GM23338 (cell line): ENCODE data around the gene PTPRE. TPM values are rescaled to one million over a fixed set of nuclear protein-coding genes. Genes with fewer than 3 reads are reported as not detected.

Experiments
- ATAC-seq: fragments of 200-7000 bp; cut with Tn5 transposase; 3 replicates; pipeline ENCODE4 v1.9.1; 2020
- DNase-seq: peaks from one replicate; pipeline ENCODE4 v3.0.0-alpha.2; 2015; ENCODE audit warnings: low spot score
- H2AFZ ChIP-seq: fragments of 200-600 bp; sonication (generic); 2 replicates; pipeline ENCODE4 v1.8.0; 2016; ENCODE audit warnings: antibody characterized with exemption, mild to moderate bottlenecking, moderate library complexity
- H3F3A ChIP-seq: fragments of 200-600 bp; sonication (generic); replicated peaks from 2 replicates; pipeline ENCODE4 v1.8.0; 2017; ENCODE audit warnings: antibody characterized with exemption, mixed run types, low read depth
- H3K27ac ChIP-seq: fragments of 200-600 bp; sonication (generic); 2 replicates; pipeline ENCODE4 v1.6.1; 2016; ENCODE audit warnings: low read depth
- H3K27me3 ChIP-seq: fragments of 200-600 bp; sonication (generic); 2 replicates; pipeline ENCODE4 v1.8.0; 2016; ENCODE audit warnings: mild to moderate bottlenecking, mixed run types, moderate library complexity; ENCODE audit not compliant: insufficient read depth
- H3K36me3 ChIP-seq: fragments of 200-600 bp; sonication (generic); 2 replicates; pipeline ENCODE4 v1.8.0; 2016; ENCODE audit warnings: mild to moderate bottlenecking; ENCODE audit not compliant: insufficient read depth
- H3K4me1 ChIP-seq: fragments of 200-600 bp; sonication (generic); 2 replicates; pipeline ENCODE4 v1.8.0; 2016; ENCODE audit warnings: mild to moderate bottlenecking, moderate library complexity; ENCODE audit not compliant: insufficient read depth
- H3K4me2 ChIP-seq: fragments of 200-600 bp; sonication (generic); 2 replicates; pipeline ENCODE4 v1.7.1; 2017; ENCODE audit warnings: mixed run types
- H3K4me3 ChIP-seq: fragments of 200-600 bp; sonication (generic); 2 replicates; pipeline ENCODE4 v1.6.1; 2016; ENCODE audit warnings: mixed run types
- H3K79me2 ChIP-seq: fragments of 200-600 bp; sonication (generic); replicated peaks from 2 replicates; pipeline ENCODE4 v1.8.0; 2017; ENCODE audit warnings: mild to moderate bottlenecking; ENCODE audit not compliant: insufficient read depth
- H3K9me2 ChIP-seq: fragments of 200-600 bp; sonication (generic); 2 replicates; pipeline ENCODE4 v1.8.0; 2017; ENCODE audit not compliant: insufficient read depth
- H4K20me1 ChIP-seq: fragments of 200-600 bp; sonication (generic); replicated peaks from 2 replicates; pipeline ENCODE4 v1.8.0; 2017; ENCODE audit warnings: mild to moderate bottlenecking; ENCODE audit not compliant: insufficient read depth
- H3K27ac Mint-ChIP-seq: 2 replicates; pipeline ENCODE4 v1.8.0; 2020; ENCODE audit warnings: inconsistent platforms, mild to moderate bottlenecking, moderate library complexity, mixed read lengths
- H3K27me3 Mint-ChIP-seq: 3 replicates; pipeline ENCODE4 v1.8.0; 2022; ENCODE audit warnings: low read depth, mild to moderate bottlenecking, moderate library complexity, mixed read lengths, inconsistent platforms; ENCODE audit not compliant: insufficient read depth, poor library complexity
- H3K36me3 Mint-ChIP-seq: 3 replicates; pipeline ENCODE4 v1.8.0; 2021; ENCODE audit warnings: low read depth, mild to moderate bottlenecking, inconsistent platforms, moderate library complexity, mixed read lengths
- H3K4me1 Mint-ChIP-seq: 3 replicates; pipeline ENCODE4 v1.8.0; 2020; ENCODE audit warnings: mild to moderate bottlenecking, inconsistent platforms, mixed read lengths
- H3K4me3 Mint-ChIP-seq: 3 replicates; pipeline ENCODE4 v1.8.0; 2021; ENCODE audit warnings: moderate library complexity, mild to moderate bottlenecking, inconsistent platforms, mixed read lengths
- H3K9me3 Mint-ChIP-seq: 3 replicates; pipeline ENCODE4 v1.8.0; 2020; ENCODE audit warnings: moderate library complexity, mild to moderate bottlenecking, inconsistent platforms, mixed read lengths
- CREB1 ChIP-seq: fragments of 250-450 bp; sonication (Bioruptor Pico); IDR thresholded peaks from 2 replicates; pipeline ENCODE4 v1.5.0; 2020; ENCODE audit warnings: low read depth, mild to moderate bottlenecking, moderate library complexity
- CTCF ChIP-seq, 2 experiments: fragments of 200-600 bp in 1 of 2; sonication (generic) in 1 of 2; conservative IDR thresholded peaks; 2 replicates each; pipeline versions ENCODE4 v1.5.1 to v1.6.1; 2016 to 2017; ENCODE audit warnings: antibody characterized with exemption in 2 of 2, low read depth in 2 of 2, mild to moderate bottlenecking in 2 of 2, moderate library complexity in 1 of 2
- ETS1 ChIP-seq: IDR thresholded peaks from 2 replicates; pipeline ENCODE4 v1.6.1; 2016; ENCODE audit warnings: antibody characterized with exemption
- EZH2phosphoT487 ChIP-seq: fragments of 200-600 bp; sonication (generic); IDR thresholded peaks from one replicate; pipeline ENCODE4 v1.8.1; 2018; ENCODE audit warnings: antibody characterized with exemption; ENCODE audit not compliant: unreplicated experiment
- NANOG ChIP-seq: IDR thresholded peaks from 2 replicates; pipeline ENCODE4 v1.6.1; 2016; ENCODE audit warnings: antibody characterized with exemption, borderline replicate concordance
- POLR2AphosphoS5 ChIP-seq: IDR thresholded peaks from 2 replicates; pipeline ENCODE4 v1.6.1; 2016; ENCODE audit warnings: antibody characterized with exemption, low read depth
- REST ChIP-seq: IDR thresholded peaks from one replicate; pipeline ENCODE4 v1.6.1; 2018; ENCODE audit warnings: antibody characterized with exemption; ENCODE audit not compliant: unreplicated experiment
- STAT1 ChIP-seq: IDR thresholded peaks from one replicate; pipeline ENCODE4 v1.6.1; 2016; ENCODE audit warnings: antibody characterized with exemption; ENCODE audit not compliant: unreplicated experiment
- ZNF114 ChIP-seq: fragments of 250-450 bp; sonication (Bioruptor Pico); IDR thresholded peaks from 2 replicates; pipeline ENCODE4 v1.5.0; 2020; ENCODE audit warnings: mild to moderate bottlenecking, moderate library complexity
- ZNF331 ChIP-seq: fragments of 250-450 bp; sonication (Bioruptor Pico); IDR thresholded peaks from 2 replicates; pipeline ENCODE4 v1.5.0; 2020; ENCODE audit warnings: low read depth, mild to moderate bottlenecking, moderate library complexity
- polyA plus RNA-seq: library from polyadenylated mRNA; unstranded; fragments of >200 nt; fragmentation: Nextera tagmentation; extraction: Ambion mirVana; gene quantifications from 2 replicates; pipeline ENCODE4 v1.2.1, GENCODE V29; 2016
- total RNA-seq: library from RNA; depleted of rRNA; stranded (reverse); fragments of >200 nt; shearing (Covaris generic); gene quantifications from 2 replicates; pipeline ENCODE4 v1.2.3, GENCODE V29; 2014

Gene PTPRE
- total and polyA plus RNA-seq, 2 experiments from 2014 or later = 0.34 to 0.42 TPM

- Mint-ChIP-seq H3K27ac (no peak overlapping the region), H3K4me3 (peak overlapping the region; percentile 44; the same call in 2 of the 3 replicates), H3K4me1 (peaks cover 2% of the 10 kb centered on the region; the same call in 2 of the 3 replicates), H3K27me3 (peaks cover 5% of the 10 kb centered on the region), H3K36me3 (no peaks in the 10 kb centered on the region), H3K9me3 (no peaks in the 10 kb centered on the region; the same call in 2 of the 3 replicates)
- H3K9me2 ChIP-seq = no peaks in the 10 kb centered on the region
- H3F3A ChIP-seq = no peaks in the 10 kb centered on the region
- peak overlapping the region; percentile 99 for H2AFZ ChIP-seq
- no peaks in the 10 kb centered on the region for H3K36me3 ChIP-seq
- no peak overlapping the region for H3K27ac ChIP-seq
- H4K20me1 ChIP-seq = no peaks in the 10 kb centered on the region
- DNase-seq (peak; percentile 84), ATAC-seq (peak; percentile 96)
- TF ChIP-seq ETS1 (no peak), CTCF (conservative IDR thresholded peaks at IDR 0.05; ENCODE audit: low read depth in 2 of 2) (peak; percentile 85 to 93)
- H3K27me3 ChIP-seq = no peaks in the 10 kb centered on the region
- no peaks in the 10 kb centered on the region for H3K4me1 ChIP-seq
- 0 out of 2 replicates have a peak overlapping the region, but pooled peaks have one; percentile 17 for H3K4me2 ChIP-seq
- H3K79me2 ChIP-seq = no peaks in the 10 kb centered on the region
- H3K4me3 ChIP-seq = 0 out of 2 replicates have a peak overlapping the region, but pooled peaks have one; percentile 5
Observed at GRCh38 chr10:128011059-128011979, 104.4 kb downstream of the PTPRE start.

DNA sequence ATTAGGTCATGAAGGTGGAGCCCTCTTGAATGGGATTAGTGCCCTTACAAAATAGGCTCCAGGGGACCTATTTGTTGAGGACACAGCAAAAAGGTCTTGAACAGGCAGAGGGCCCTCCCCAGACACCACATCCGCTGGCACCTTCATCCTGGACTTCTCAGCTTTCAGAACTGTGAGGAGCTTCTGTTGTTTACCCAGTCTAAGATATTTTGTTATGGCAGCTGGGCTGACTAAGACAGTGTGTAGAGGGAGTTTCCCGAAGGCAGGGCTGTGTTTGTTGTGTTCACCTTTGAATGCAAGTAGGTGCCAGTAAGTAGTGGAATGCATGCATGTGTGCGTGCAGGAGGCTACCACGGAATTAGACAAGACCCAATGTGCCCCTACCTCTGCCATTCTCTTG lies 106.7 kb downstream of the PTPRE start:
- Histone ChIP-seq H3K27me3 (no peaks in the 10 kb centered on the region), H3K4me2 (no peak overlapping the region), H3K4me3 (no peak overlapping the region), H3K27ac (no peak overlapping the region), H4K20me1 (no peaks in the 10 kb centered on the region), H3K4me1 (no peaks in the 10 kb centered on the region), H3K79me2 (no peaks in the 10 kb centered on the region), H3F3A (no peaks in the 10 kb centered on the region), H3K36me3 (no peaks in the 10 kb centered on the region), H2AFZ (no peak overlapping the region), H3K9me2 (no peaks in the 10 kb centered on the region)
- Mint-ChIP-seq H3K4me3 (no peak overlapping the region), H3K4me1 (peaks cover 2% of the 10 kb centered on the region), H3K27me3 (peaks cover 6% of the 10 kb centered on the region), H3K27ac (no peak overlapping the region), H3K9me3 (no peaks in the 10 kb centered on the region; the same call in 2 of the 3 replicates), H3K36me3 (no peaks in the 10 kb centered on the region)
- no peak for DNase-seq
- ATAC-seq = no peak
- TF ChIP-seq NANOG = no peak
- TF ChIP-seq ZNF114 = no peak
- no peak for TF ChIP-seq POLR2AphosphoS5
- no peak for TF ChIP-seq CREB1
- no peak for TF ChIP-seq CTCF (conservative IDR thresholded peaks at IDR 0.05; ENCODE audit: low read depth in 2 of 2)
- no peak for TF ChIP-seq STAT1
- no peak for TF ChIP-seq EZH2phosphoT487
- TF ChIP-seq REST = no peak
- TF ChIP-seq ZNF331 (CRISPR knock-in tag) = no peak
- TF ChIP-seq ETS1 = no peak
